HEK293 (cell line): ENCODE results near the gene TMEM86A.
"Not testable (repeated sequence)": the region's sequence is repeated elsewhere in the genome, so short reads cannot be mapped to it uniquely, and the experiment has no call there.

Experiments used
- CTCF ChIA-PET: fragments of 350-600 bp; formaldehyde crosslinking; extraction: SDS; loops from one replicate; lab custom pipeline; 2021; ENCODE audit warnings: antibody characterized with exemption; lab: Yijun Ruan, JAX
- POLR2A ChIA-PET: fragments of 300-600 bp; formaldehyde crosslinking; extraction: SDS; loops from one replicate; lab custom pipeline; 2020; ENCODE audit warnings: antibody characterized with exemption, inconsistent platforms; lab: Yijun Ruan, JAX
- H3K27ac ChIP-seq: fragments of 200-500 bp; sonication (Bioruptor generic); 2 replicates; pipeline ENCODE4 v1.5.1; 2014; ENCODE audit warnings: low read depth, low read length, control low read depth, inconsistent platforms; ENCODE audit errors: extremely low read depth
- H3K36me3 ChIP-seq, 2 experiments: fragments of 200-500 bp in 1 of 2; sonication (Bioruptor generic) in 1 of 2; 1 replicate in 1 of 2; 2 replicates in 1 of 2; pipeline ENCODE4 v1.5.1; 2014 to 2017; ENCODE audit warnings: inconsistent platforms in 2 of 2, low read length in 2 of 2; ENCODE audit not compliant: control insufficient read depth in 2 of 2, insufficient read depth in 1 of 2
- H3K4me1 ChIP-seq: fragments of 200-500 bp; sonication (Bioruptor generic); 2 replicates; pipeline ENCODE4 v1.5.1; 2014; ENCODE audit warnings: mild to moderate bottlenecking, low read length, inconsistent platforms; ENCODE audit not compliant: control insufficient read depth, insufficient read depth
- H3K4me3 ChIP-seq: 2 replicates; pipeline ENCODE4 v1.5.1; 2011; ENCODE audit warnings: low read depth, mild to moderate bottlenecking, control low read depth, low read length, moderate library complexity
- H3K9me3 ChIP-seq: fragments of 200-500 bp; sonication (Bioruptor generic); 2 replicates; pipeline ENCODE4 v1.5.1; 2014; ENCODE audit warnings: low read depth, low read length, inconsistent platforms; ENCODE audit not compliant: control insufficient read depth, insufficient read depth
- ATF2 ChIP-seq: fragments of 450-650 bp; formaldehyde crosslinking; IDR thresholded peaks from 2 replicates; pipeline ENCODE4 v1.5.1; 2016; ENCODE audit warnings: missing biosample characterization, missing genetic modification characterization, low read depth
- ELK4 ChIP-seq: IDR thresholded peaks from 2 replicates; pipeline ENCODE4 v1.6.1; 2011; ENCODE audit warnings: mild to moderate bottlenecking, low read depth, low read length, borderline replicate concordance
- GLI2 ChIP-seq: fragments of 450-650 bp; formaldehyde crosslinking; IDR thresholded peaks from 2 replicates; pipeline ENCODE4; 2017; ENCODE audit warnings: missing biosample characterization, missing genetic modification characterization, low read depth, borderline replicate concordance
- MYNN ChIP-seq: fragments of 450-650 bp; formaldehyde crosslinking; IDR thresholded peaks from 2 replicates; pipeline ENCODE4 v1.5.1; 2016; ENCODE audit warnings: missing biosample characterization, missing genetic modification characterization, borderline replicate concordance
- OSR2 ChIP-seq: fragments of 450-650 bp; formaldehyde crosslinking; IDR thresholded peaks from 2 replicates; pipeline ENCODE4 v1.5.1; 2016; ENCODE audit warnings: missing biosample characterization, missing genetic modification characterization
- SETDB1 ChIP-seq: IDR thresholded peaks from one replicate; pipeline ENCODE4 v1.6.1; 2017; ENCODE audit warnings: mild to moderate bottlenecking, low read length, moderate library complexity, mixed read lengths; ENCODE audit not compliant: insufficient read length
- SP3 ChIP-seq: fragments of 450-650 bp; formaldehyde crosslinking; IDR thresholded peaks from 2 replicates; pipeline ENCODE4 v1.5.1; 2016; ENCODE audit warnings: missing biosample characterization, missing genetic modification characterization
- WT1 ChIP-seq: fragments of 450-650 bp; formaldehyde crosslinking; IDR thresholded peaks from 2 replicates; pipeline ENCODE4 v1.5.1; 2016; ENCODE audit warnings: missing biosample characterization, missing genetic modification characterization
- ZNF266 ChIP-seq: fragments of 450-650 bp; formaldehyde crosslinking; IDR thresholded peaks from 2 replicates; pipeline ENCODE4 v1.5.1; 2016; ENCODE audit warnings: missing biosample characterization, missing genetic modification characterization, low read depth
- ZNF292 ChIP-seq: fragments of 450-650 bp; formaldehyde crosslinking; IDR thresholded peaks from 2 replicates; pipeline ENCODE4 v1.5.1; 2016; ENCODE audit warnings: low read depth, missing biosample characterization, missing genetic modification characterization, borderline replicate concordance
- ZNF324 ChIP-seq: fragments of 450-650 bp; formaldehyde crosslinking; IDR thresholded peaks from 2 replicates; pipeline ENCODE4 v1.5.1; 2016; ENCODE audit warnings: missing biosample characterization, missing genetic modification characterization
- ZNF362 ChIP-seq: fragments of 450-650 bp; formaldehyde crosslinking; IDR thresholded peaks from 2 replicates; pipeline ENCODE4 v1.5.1; 2016; ENCODE audit warnings: missing biosample characterization, missing genetic modification characterization
- ZNF394 ChIP-seq: fragments of 450-650 bp; formaldehyde crosslinking; IDR thresholded peaks from 2 replicates; pipeline ENCODE4 v1.5.1; 2016; ENCODE audit warnings: missing biosample characterization, missing genetic modification characterization, mild to moderate bottlenecking, moderate library complexity, borderline replicate concordance
- ZNF426 ChIP-seq: fragments of 450-650 bp; formaldehyde crosslinking; IDR thresholded peaks from 2 replicates; pipeline ENCODE4 v1.5.1; 2017; ENCODE audit warnings: missing biosample characterization, missing genetic modification characterization, mild to moderate bottlenecking, inconsistent platforms, moderate library complexity
- ZNF792 ChIP-seq: fragments of 450-650 bp; formaldehyde crosslinking; IDR thresholded peaks from 2 replicates; pipeline ENCODE4 v1.5.1; 2016; ENCODE audit warnings: missing biosample characterization, missing genetic modification characterization
- ZSCAN16 ChIP-seq: fragments of 450-650 bp; formaldehyde crosslinking; IDR thresholded peaks from 2 replicates; pipeline ENCODE4 v1.5.1; 2016; ENCODE audit warnings: missing biosample characterization, missing genetic modification characterization

Gene TMEM86A

GRCh38 chr11:18671246-18671645 lies 27.3 kb upstream of the TMEM86A start:
- no peak for TF ChIP-seq MYNN (tag by site-specific recombination)
- no peak for TF ChIP-seq ZNF324 (tag by site-specific recombination)
- TF ChIP-seq ZSCAN16 (tag by site-specific recombination), result no peak
- TF ChIP-seq WT1, result no peak
- TF ChIP-seq ELK4, result no peak
- TF ChIP-seq SP3 (tag by site-specific recombination), result no peak
- no peak for TF ChIP-seq ZNF266 (tag by site-specific recombination)
- TF ChIP-seq SETDB1, result no peak
- TF ChIP-seq, all 188 proteins: peak for 0
- Histone ChIP-seq H3K4me1 (no peaks in the 10 kb centered on the region), H3K36me3 (no peaks in the 10 kb centered on the region), H3K9me3 (no peaks in the 10 kb centered on the region), H3K27ac (no peak overlapping the region), H3K4me3 (no peak overlapping the region)
- POLR2A ChIA-PET, result no interaction called here
- CTCF ChIA-PET, result interaction anchor here (0.6 kb wide), 1 partner anchor 131 kb away, joined by 3 read pairs; no protein-coding TSS in a partner anchor

- H3K4me3 ChIP-seq, H3K9me3 ChIP-seq, H3K4me1 ChIP-seq, POLR2A ChIA-PET, H3K27ac ChIP-seq, H3K36me3 ChIP-seq, CTCF ChIA-PET: not testable (repeated sequence)
These were observed 26.4 kb upstream of the TMEM86A start for GRCh38 chr11:18672209-18672608.

- no peaks in the 10 kb centered on the region for H3K9me3 ChIP-seq
- H3K36me3 ChIP-seq, result no peaks in the 10 kb centered on the region
- no peak for TF ChIP-seq ZNF792
- TF ChIP-seq ZNF292 (tag by site-specific recombination), result no peak
- no peak for TF ChIP-seq ATF2 (tag by site-specific recombination)
- no peak for TF ChIP-seq GLI2
- TF ChIP-seq ZNF394, result no peak
- H3K4me1 ChIP-seq, result no peaks in the 10 kb centered on the region
- H3K4me3 ChIP-seq, result no peak overlapping the region
- POLR2A ChIA-PET, result interaction anchor here (0.7 kb wide), 1 partner anchor 150 kb away, joined by 3 read pairs; the partner anchor contains the start of gene TSG101
- CTCF ChIA-PET, result interaction anchor here (0.6 kb wide), 1 partner anchor 875 kb away, joined by 3 read pairs; no protein-coding TSS in a partner anchor
- H3K27ac ChIP-seq, result no peak overlapping the region
These were observed 21.8 kb upstream of the TMEM86A start for GRCh38 chr11:18676803-18677202.

GRCh38 chr11:18677560-18677959 lies 21.0 kb upstream of the TMEM86A start:
- no peaks in the 10 kb centered on the region for H3K9me3 ChIP-seq
- no peak overlapping the region for H3K27ac ChIP-seq
- no peak overlapping the region for H3K4me3 ChIP-seq
- no peaks in the 10 kb centered on the region for H3K36me3 ChIP-seq
- ChIA-PET POLR2A (no interaction called here), CTCF (no interaction called here)
- H3K4me1 ChIP-seq, result no peaks in the 10 kb centered on the region
- TF ChIP-seq ZNF362 (tag by site-specific recombination), result no peak
- TF ChIP-seq ZNF426 (tag by site-specific recombination), result no peak
- TF ChIP-seq OSR2 (tag by site-specific recombination), result no peak

GRCh38 chr11:18681949-18682348 lies 16.6 kb upstream of the TMEM86A start:
- CTCF ChIA-PET, H3K36me3 ChIP-seq, H3K27ac ChIP-seq, H3K4me3 ChIP-seq, H3K4me1 ChIP-seq, H3K9me3 ChIP-seq, POLR2A ChIA-PET: not testable (repeated sequence)
